ENCODE data around the gene GLO1.

The GLO1 gene

DNA sequence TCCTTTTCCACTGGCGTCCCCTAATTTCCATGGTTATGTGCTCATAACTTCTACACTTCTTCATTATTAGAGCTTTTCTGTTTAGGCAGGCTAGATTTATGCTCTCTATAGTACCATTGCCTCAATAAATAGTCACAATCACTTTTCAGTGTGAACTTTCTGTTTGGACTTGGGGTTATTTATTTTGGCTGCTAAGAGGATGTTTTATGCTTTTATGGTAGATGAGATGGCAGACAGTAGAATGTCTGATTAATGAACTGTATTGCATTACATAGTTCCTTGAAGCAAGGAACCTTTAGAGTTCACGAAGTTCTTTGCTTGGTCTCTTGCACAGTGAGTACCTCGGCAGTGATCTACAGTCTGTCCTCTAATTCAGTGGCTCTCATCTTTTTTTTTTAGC, 19.1 kb upstream of the GLO1 start:
- TF ChIP-seq, protein P1, sequence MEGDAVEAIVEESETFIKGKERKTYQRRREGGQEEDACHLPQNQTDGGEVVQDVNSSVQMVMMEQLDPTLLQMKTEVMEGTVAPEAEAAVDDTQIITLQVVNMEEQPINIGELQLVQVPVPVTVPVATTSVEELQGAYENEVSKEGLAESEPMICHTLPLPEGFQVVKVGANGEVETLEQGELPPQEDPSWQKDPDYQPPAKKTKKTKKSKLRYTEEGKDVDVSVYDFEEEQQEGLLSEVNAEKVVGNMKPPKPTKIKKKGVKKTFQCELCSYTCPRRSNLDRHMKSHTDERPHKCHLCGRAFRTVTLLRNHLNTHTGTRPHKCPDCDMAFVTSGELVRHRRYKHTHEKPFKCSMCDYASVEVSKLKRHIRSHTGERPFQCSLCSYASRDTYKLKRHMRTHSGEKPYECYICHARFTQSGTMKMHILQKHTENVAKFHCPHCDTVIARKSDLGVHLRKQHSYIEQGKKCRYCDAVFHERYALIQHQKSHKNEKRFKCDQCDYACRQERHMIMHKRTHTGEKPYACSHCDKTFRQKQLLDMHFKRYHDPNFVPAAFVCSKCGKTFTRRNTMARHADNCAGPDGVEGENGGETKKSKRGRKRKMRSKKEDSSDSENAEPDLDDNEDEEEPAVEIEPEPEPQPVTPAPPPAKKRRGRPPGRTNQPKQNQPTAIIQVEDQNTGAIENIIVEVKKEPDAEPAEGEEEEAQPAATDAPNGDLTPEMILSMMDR (IDR thresholded peaks at IDR 0.05; ENCODE audit: low read depth, low read length): no peak
- no peak overlapping the region for H3K4me3 ChIP-seq (ENCODE audit: low read depth, low read length)
- no peak for DNase-seq (ENCODE audit: low read depth, low spot score)
- in situ Hi-C loops (cut with HindIII; ENCODE audit: low sequenced_read_pairs): no loop called here

DNA sequence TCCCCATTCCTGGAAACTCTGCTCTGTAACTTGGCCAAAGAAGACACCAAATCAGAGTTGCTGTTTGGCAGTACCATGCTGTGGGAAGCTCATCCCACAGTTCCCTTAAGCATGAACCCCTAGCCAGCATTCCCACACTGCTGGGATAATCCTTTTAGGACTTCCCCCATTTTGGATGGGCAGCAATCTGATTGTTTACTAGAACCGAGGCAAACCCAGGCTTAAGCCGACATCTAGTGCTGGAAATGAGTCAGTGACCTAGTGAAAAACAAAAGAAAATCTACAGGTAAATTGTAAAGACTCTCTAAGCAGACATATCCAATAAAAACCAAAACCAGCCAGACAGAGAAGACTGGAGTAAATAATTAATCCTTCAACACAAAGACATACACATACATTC, 17.4 kb upstream of the GLO1 start:
- in situ Hi-C loops (cut with HindIII; ENCODE audit: low sequenced_read_pairs): no loop called here
- TF ChIP-seq, protein P1 (IDR thresholded peaks at IDR 0.05; ENCODE audit: low read depth, low read length): no peak
- DNase-seq (ENCODE audit: low read depth, low spot score): no peak
- H3K4me3 ChIP-seq (ENCODE audit: low read depth, low read length): no peak overlapping the region

DNA sequence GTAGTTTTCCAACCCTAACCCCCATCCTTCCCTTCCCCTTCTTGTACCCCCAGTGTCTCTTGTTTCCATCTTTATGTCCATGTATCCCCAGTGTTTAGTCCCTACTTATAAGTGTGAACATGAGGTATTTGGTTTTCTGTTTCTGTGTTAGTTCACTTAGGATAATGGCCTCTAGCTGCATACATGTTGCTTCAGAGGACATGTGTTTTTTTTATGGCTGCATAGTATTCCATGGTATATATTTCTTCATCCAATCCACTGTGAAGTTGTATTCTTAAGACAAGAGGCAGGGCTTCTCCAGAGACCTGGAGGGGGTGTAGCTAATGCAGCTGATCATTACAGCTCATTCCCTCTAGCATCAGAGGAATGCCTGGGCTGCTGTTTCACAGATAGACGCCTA, 16.4 kb upstream of the GLO1 start:
- TF ChIP-seq, protein P1 (IDR thresholded peaks at IDR 0.05; ENCODE audit: low read depth, low read length): no peak
- in situ Hi-C loops (cut with HindIII; ENCODE audit: low sequenced_read_pairs): no loop called here

DNA sequence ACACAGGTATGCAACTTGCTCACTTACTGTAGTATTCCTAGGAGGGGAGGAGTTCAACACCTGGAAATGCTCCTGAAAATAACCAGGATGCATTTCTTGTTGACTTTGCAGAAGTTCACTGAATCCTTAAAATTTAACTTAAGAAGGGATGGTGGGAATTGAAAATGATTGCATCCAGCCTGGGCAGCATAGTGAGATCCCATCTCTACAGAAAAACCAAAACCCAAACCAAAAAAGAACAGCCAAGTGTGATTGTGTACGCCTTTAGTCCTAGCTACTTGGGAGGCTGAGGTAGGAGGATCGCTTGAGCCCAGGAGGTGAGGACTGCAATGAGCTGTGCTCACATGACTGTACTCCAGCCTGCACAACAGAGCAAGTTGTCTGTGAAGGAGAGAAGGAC, 13.9 kb upstream of the GLO1 start:
- no peak for DNase-seq (ENCODE audit: low read depth, low spot score)
- TF ChIP-seq, protein P1 (IDR thresholded peaks at IDR 0.05; ENCODE audit: low read depth, low read length): no peak
- in situ Hi-C loops (cut with HindIII; ENCODE audit: low sequenced_read_pairs): no loop called here
- H3K4me3 ChIP-seq (ENCODE audit: low read depth, low read length): no peak overlapping the region

More for the DNA sequence above, 16.4 kb upstream of the GLO1 start:
- no peak overlapping the region for H3K4me3 ChIP-seq (ENCODE audit: low read depth, low read length)
- no peak for DNase-seq (ENCODE audit: low read depth, low spot score)

DNA sequence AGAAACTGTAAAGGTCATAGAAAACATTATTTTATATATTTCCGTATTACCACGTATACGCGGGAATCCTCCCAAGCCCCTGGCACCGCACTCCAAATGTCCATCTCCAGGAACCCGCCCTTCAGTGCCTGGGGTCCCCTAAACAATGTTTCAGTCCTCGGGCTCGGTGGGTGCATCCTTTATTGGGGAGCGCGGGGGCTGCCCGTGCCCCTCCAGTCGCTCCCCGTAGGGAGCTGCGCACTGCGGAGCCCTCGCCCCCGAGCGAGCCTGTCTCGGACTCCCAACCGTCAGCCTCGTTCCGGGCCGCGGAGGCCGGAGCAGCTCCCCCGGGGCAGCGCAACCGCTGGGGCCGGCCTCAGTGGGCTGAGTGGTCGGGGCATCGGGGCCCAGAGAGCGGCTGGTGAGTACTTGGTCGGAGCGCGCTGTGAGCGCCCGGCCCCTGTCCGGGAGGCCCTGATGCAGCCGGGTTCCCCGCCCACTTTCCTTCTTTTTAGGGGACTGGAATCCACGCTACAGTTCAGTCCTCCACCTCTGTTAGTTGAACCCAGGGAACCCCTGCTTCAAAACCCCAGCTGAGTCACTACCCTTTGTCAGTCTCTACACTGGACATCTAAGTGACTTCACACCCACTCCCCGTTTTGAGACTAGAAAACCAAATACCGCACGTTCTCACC, 12.2 kb upstream of the GLO1 start, which contains the start of gene DNAH8:
DNAH8 (plus strand) TSS at position 296 of the 674 bp plus-strand sequence. CDS start 7,499 bp downstream, outside the sequence.
- H3K4me3 ChIP-seq (ENCODE audit: low read depth, low read length): peak within 1 kb of the TSS; percentile 31
- TF ChIP-seq, protein P1 (IDR thresholded peaks at IDR 0.05; ENCODE audit: low read depth, low read length): no peak
- no peak for DNase-seq (ENCODE audit: low read depth, low spot score)
- in situ Hi-C loops (cut with HindIII; ENCODE audit: low sequenced_read_pairs): no loop called here

DNA sequence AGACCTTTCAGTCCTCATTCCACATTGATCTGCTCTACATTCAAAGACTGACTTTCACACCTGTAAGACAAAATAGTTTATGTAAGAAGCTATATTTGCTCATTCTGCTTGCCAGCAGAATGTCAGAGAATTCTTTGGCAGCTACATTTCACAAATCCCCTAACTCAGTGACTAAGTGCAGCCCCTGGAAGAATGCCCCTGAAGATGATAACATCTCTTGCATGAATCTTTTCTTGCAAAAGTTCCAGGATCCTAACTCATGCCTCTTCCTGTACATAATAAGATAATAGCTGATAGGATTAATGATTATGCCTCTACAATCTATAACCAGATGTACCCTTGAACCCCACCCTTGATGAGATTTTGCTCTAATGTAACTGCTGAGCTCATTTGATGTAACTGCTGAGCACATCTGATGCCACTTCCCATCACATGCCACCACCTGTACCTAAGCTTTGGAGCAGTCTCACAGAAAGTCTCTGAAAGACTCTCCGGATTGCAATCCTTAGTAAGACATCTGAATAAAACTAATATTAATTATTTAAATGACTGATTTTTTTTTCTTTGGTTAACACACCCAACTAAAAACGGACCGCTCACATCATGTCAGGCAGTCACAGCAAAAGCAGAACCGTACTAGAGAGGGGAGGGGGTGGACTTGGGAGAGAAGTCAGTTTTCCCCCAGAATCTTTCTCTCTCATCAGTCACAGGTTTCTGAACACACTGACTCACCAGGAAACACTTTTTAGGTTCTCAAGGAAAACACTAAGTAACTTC, 11.5 kb upstream of the GLO1 start:
- H3K4me3 ChIP-seq (ENCODE audit: low read depth, low read length): no peak overlapping the region
- TF ChIP-seq, protein P1 (IDR thresholded peaks at IDR 0.05; ENCODE audit: low read depth, low read length): no peak
- in situ Hi-C loops (cut with HindIII; ENCODE audit: low sequenced_read_pairs): no loop called here
- DNase-seq (ENCODE audit: low read depth, low spot score): no peak
